DND-41 (cell line): ENCODE data around the gene SLC66A2.

Experiments
- ATAC-seq: fragments of 200-7000 bp; cut with Tn5 transposase; 3 replicates; pipeline ENCODE4 v1.9.1; 2021; ENCODE audit warnings: low read depth; ENCODE audit not compliant: insufficient read depth
- DNase-seq: peaks from one replicate; pipeline ENCODE4 v3.0.0-alpha.2; 2020
- H2AFZ ChIP-seq: 2 replicates; pipeline ENCODE4 v1.6.0; 2012; ENCODE audit warnings: low read depth, low read length
- H3K27ac ChIP-seq: 2 replicates; pipeline ENCODE4 v1.5.1; 2012; ENCODE audit warnings: low read length, inconsistent platforms
- H3K27me3 ChIP-seq: fragments of 200-600 bp; sonication (generic); 2 replicates; pipeline ENCODE4 v1.6.0; 2012; ENCODE audit warnings: low read length, mild to moderate bottlenecking, inconsistent platforms; ENCODE audit not compliant: insufficient read depth, poor library complexity
- H3K36me3 ChIP-seq: 2 replicates; pipeline ENCODE4 v1.5.1; 2012; ENCODE audit warnings: low read length, inconsistent platforms; ENCODE audit not compliant: insufficient read depth
- H3K4me1 ChIP-seq: 2 replicates; pipeline ENCODE4 v1.5.1; 2012; ENCODE audit warnings: mild to moderate bottlenecking, low read length; ENCODE audit not compliant: insufficient read depth
- H3K4me2 ChIP-seq: 2 replicates; pipeline ENCODE4 v1.6.0; 2012; ENCODE audit warnings: mild to moderate bottlenecking, moderate library complexity, low read length, inconsistent platforms; ENCODE audit not compliant: insufficient read depth
- H3K4me3 ChIP-seq, 2 experiments: fragments of 200-600 bp in 1 of 2; shearing (Covaris generic) in 1 of 2; 2 replicates each; pipeline ENCODE4 v1.5.1; 2012 to 2016; ENCODE audit warnings: inconsistent platforms in 2 of 2, low read length in 2 of 2, mild to moderate bottlenecking in 2 of 2, low read depth in 1 of 2, moderate library complexity in 1 of 2
- H3K79me2 ChIP-seq: 2 replicates; pipeline ENCODE4 v1.6.0; 2012; ENCODE audit warnings: low read length, inconsistent platforms; ENCODE audit not compliant: insufficient read depth
- H3K9ac ChIP-seq: 2 replicates; pipeline ENCODE4 v1.6.0; 2012; ENCODE audit warnings: low read depth, mild to moderate bottlenecking, inconsistent platforms, low read length, moderate library complexity
- H3K9me3 ChIP-seq: 2 replicates; pipeline ENCODE4 v1.5.1; 2012; ENCODE audit warnings: low read length, moderate library complexity, mild to moderate bottlenecking, inconsistent platforms; ENCODE audit not compliant: insufficient read depth, severe bottlenecking
- H4K20me1 ChIP-seq: 2 replicates; pipeline ENCODE4 v1.6.0; 2012; ENCODE audit warnings: low read length; ENCODE audit not compliant: insufficient read depth
- EZH2 ChIP-seq: IDR thresholded peaks from 3 replicates; pipeline ENCODE4 v1.6.1; 2012; ENCODE audit warnings: borderline replicate concordance, low read depth, mild to moderate bottlenecking, moderate library complexity, low read length, inconsistent platforms; ENCODE audit not compliant: severe bottlenecking
- TF ChIP-seq, protein P1 (sequence below): IDR thresholded peaks from 2 replicates; pipeline ENCODE4 v1.5.1; 2012; ENCODE audit warnings: borderline replicate concordance, low read length, moderate library complexity, mild to moderate bottlenecking; ENCODE audit not compliant: poor library complexity, severe bottlenecking; ENCODE audit errors: extremely low read depth

Gene SLC66A2

DNA sequence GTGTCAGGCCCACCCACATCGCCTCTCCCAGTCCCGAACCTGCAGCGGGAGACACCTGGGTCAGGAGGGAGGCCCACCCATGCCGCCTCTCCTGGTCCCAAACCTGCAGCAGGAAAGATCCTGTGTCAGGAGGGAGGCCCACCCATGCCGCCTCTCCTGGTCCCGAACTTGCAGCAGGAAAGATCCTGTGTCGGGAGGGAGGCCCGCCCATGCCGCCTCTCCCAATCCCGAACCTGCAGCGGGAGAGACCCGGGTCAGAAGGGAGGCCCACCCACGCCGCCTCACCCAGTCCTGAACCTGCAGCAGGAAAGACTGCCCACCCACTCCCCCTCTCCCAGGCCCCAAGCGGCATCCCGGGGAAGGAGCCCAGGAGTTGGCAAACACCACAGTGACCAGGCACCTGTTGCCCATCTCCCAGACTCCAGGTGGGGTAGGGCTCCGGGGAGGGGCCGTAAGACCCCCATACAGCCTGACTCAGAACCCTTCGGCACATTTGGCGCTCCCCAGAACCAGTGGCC, 7.8 kb downstream of the SLC66A2 start:
- no peak overlapping the region for H3K4me2 ChIP-seq
- H3K27ac ChIP-seq, result no peak overlapping the region
- no peaks in the 10 kb centered on the region for H3K27me3 ChIP-seq
- peaks cover 17% of the 10 kb centered on the region for H3K4me1 ChIP-seq
- H4K20me1 ChIP-seq, result peaks cover 64% of the 10 kb centered on the region
- H2AFZ ChIP-seq, result no peak overlapping the region
- H3K4me3 ChIP-seq, result no peak overlapping the region
- no peak for TF ChIP-seq EZH2
- TF ChIP-seq, protein P1, sequence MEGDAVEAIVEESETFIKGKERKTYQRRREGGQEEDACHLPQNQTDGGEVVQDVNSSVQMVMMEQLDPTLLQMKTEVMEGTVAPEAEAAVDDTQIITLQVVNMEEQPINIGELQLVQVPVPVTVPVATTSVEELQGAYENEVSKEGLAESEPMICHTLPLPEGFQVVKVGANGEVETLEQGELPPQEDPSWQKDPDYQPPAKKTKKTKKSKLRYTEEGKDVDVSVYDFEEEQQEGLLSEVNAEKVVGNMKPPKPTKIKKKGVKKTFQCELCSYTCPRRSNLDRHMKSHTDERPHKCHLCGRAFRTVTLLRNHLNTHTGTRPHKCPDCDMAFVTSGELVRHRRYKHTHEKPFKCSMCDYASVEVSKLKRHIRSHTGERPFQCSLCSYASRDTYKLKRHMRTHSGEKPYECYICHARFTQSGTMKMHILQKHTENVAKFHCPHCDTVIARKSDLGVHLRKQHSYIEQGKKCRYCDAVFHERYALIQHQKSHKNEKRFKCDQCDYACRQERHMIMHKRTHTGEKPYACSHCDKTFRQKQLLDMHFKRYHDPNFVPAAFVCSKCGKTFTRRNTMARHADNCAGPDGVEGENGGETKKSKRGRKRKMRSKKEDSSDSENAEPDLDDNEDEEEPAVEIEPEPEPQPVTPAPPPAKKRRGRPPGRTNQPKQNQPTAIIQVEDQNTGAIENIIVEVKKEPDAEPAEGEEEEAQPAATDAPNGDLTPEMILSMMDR, result no peak
- no peak overlapping the region for H3K9ac ChIP-seq
- ATAC-seq (no peak), DNase-seq (no peak)
- H3K36me3 ChIP-seq, result peaks cover 70% of the 10 kb centered on the region
- H3K79me2 ChIP-seq, result peaks cover 82% of the 10 kb centered on the region
- no peaks in the 10 kb centered on the region for H3K9me3 ChIP-seq

DNA sequence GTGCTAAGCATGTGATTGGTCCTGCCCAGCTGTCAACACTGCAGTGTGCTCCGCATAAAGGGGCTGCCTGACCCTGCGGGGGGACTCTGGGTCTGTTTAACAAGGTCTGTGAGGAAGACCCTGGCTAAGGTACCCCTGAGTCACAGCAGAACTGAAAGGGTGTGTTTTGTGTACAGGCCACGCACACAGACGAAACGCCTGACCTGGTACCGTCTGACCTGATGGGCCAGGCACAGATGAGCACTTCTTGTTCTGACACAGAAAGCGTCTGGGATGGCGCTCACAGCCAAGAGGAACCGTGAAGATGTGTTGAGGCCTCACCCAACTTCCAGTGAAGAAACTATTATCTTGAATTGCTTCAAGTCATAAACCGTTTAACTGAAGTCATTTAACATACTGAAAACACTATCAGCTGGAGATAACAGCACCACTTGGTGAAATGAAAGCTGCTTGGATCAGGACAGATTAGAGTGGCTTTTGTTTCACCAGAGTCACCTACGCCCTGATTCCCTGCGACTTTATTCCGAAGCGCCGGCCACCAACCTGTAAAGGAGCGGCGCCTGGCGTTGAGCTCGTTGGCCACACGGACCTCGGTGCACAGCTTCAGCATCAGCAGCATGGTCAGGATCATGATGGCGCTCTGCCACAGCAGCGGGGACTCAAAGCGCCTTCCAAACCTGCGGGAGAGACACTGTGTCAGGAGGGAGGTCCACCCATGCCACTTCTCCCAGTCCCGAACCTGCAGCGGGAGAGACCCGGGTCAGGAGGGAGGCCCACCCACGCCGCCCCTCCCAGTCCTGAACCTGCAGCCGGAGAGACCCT, 8.5 kb downstream of the SLC66A2 start:
- Histone ChIP-seq H3K9ac (no peak overlapping the region), H2AFZ (no peak overlapping the region), H4K20me1 (peaks cover 58% of the 10 kb centered on the region), H3K4me2 (no peak overlapping the region), H3K36me3 (peaks cover 70% of the 10 kb centered on the region), H3K27ac (no peak overlapping the region), H3K4me1 (peaks cover 10% of the 10 kb centered on the region), H3K27me3 (no peaks in the 10 kb centered on the region), H3K9me3 (no peaks in the 10 kb centered on the region), H3K4me3 (no peak overlapping the region), H3K79me2 (peaks cover 81% of the 10 kb centered on the region)
- no peak for DNase-seq
- ATAC-seq, result no peak
- TF ChIP-seq, protein P1, result no peak
- no peak for TF ChIP-seq EZH2

GRCh38 chr18:79942211-79942610, 9.2 kb downstream of the SLC66A2 start:
- H3K79me2 ChIP-seq, result peaks cover 81% of the 10 kb centered on the region
- ATAC-seq (no peak), DNase-seq (no peak)
- H3K36me3 ChIP-seq, result peaks cover 78% of the 10 kb centered on the region
- H3K4me1 ChIP-seq, result peaks cover 7% of the 10 kb centered on the region
- H3K9me3 ChIP-seq, result peaks cover 3% of the 10 kb centered on the region
- no peak overlapping the region for H3K9ac ChIP-seq
- TF ChIP-seq EZH2, result no peak
- TF ChIP-seq, protein P1, result no peak
- H3K27me3 ChIP-seq, result no peaks in the 10 kb centered on the region
- no peak overlapping the region for H3K27ac ChIP-seq
- H2AFZ ChIP-seq, result no peak overlapping the region
- no peak overlapping the region for H3K4me3 ChIP-seq
- peaks cover 52% of the 10 kb centered on the region for H4K20me1 ChIP-seq
- H3K4me2 ChIP-seq, result no peak overlapping the region
